ENCODE data around the gene NOX3. TPM values are rescaled to one million over a fixed set of nuclear protein-coding genes. Genes with fewer than 3 reads are reported as not detected.

Gene NOX3
- total and polyA plus RNA-seq, 2 experiments from 2014 or later = not detected

- H3K79me2 ChIP-seq (replicated peaks; ENCODE audit: insufficient read depth) = no peaks in the 10 kb centered on the region
- no peak overlapping the region for H3K4me2 ChIP-seq
- 0 out of 2 replicates have a peak overlapping the region, but pooled peaks have one; percentile 51 for H3K27ac Mint-ChIP-seq
- no peaks in the 10 kb centered on the region for H3K9me3 Mint-ChIP-seq
- H3K9me2 ChIP-seq (ENCODE audit: insufficient read depth) = no peaks in the 10 kb centered on the region
- H3K27me3 ChIP-seq (ENCODE audit: insufficient read depth) = no peaks in the 10 kb centered on the region
- no peaks in the 10 kb centered on the region for H3K4me1 ChIP-seq (ENCODE audit: insufficient read depth)
- TF ChIP-seq NANOG (IDR thresholded peaks at IDR 0.05; ENCODE audit: borderline replicate concordance) (no peak), CREB1 (CRISPR knock-in tag; IDR thresholded peaks at IDR 0.05; ENCODE audit: low read depth) (no peak), EZH2 (IDR thresholded peaks at IDR 0.05; ENCODE audit: low read depth, unreplicated experiment) (no peak), REST (IDR thresholded peaks at IDR 0.05; ENCODE audit: unreplicated experiment) (no peak), ETS1 (IDR thresholded peaks at IDR 0.05) (no peak), POLR2AphosphoS5 (IDR thresholded peaks at IDR 0.05; ENCODE audit: low read depth) (no peak), ZNF114 (CRISPR knock-in tag; IDR thresholded peaks at IDR 0.05) (no peak), JUNB (IDR thresholded peaks at IDR 0.05; ENCODE audit: unreplicated experiment) (no peak), ZNF331 (CRISPR knock-in tag; IDR thresholded peaks at IDR 0.05; ENCODE audit: low read depth) (no peak), STAT1 (IDR thresholded peaks at IDR 0.05; ENCODE audit: unreplicated experiment) (no peak), EZH2phosphoT487 (IDR thresholded peaks at IDR 0.05; ENCODE audit: unreplicated experiment) (no peak)
- TF ChIP-seq, protein P1, sequence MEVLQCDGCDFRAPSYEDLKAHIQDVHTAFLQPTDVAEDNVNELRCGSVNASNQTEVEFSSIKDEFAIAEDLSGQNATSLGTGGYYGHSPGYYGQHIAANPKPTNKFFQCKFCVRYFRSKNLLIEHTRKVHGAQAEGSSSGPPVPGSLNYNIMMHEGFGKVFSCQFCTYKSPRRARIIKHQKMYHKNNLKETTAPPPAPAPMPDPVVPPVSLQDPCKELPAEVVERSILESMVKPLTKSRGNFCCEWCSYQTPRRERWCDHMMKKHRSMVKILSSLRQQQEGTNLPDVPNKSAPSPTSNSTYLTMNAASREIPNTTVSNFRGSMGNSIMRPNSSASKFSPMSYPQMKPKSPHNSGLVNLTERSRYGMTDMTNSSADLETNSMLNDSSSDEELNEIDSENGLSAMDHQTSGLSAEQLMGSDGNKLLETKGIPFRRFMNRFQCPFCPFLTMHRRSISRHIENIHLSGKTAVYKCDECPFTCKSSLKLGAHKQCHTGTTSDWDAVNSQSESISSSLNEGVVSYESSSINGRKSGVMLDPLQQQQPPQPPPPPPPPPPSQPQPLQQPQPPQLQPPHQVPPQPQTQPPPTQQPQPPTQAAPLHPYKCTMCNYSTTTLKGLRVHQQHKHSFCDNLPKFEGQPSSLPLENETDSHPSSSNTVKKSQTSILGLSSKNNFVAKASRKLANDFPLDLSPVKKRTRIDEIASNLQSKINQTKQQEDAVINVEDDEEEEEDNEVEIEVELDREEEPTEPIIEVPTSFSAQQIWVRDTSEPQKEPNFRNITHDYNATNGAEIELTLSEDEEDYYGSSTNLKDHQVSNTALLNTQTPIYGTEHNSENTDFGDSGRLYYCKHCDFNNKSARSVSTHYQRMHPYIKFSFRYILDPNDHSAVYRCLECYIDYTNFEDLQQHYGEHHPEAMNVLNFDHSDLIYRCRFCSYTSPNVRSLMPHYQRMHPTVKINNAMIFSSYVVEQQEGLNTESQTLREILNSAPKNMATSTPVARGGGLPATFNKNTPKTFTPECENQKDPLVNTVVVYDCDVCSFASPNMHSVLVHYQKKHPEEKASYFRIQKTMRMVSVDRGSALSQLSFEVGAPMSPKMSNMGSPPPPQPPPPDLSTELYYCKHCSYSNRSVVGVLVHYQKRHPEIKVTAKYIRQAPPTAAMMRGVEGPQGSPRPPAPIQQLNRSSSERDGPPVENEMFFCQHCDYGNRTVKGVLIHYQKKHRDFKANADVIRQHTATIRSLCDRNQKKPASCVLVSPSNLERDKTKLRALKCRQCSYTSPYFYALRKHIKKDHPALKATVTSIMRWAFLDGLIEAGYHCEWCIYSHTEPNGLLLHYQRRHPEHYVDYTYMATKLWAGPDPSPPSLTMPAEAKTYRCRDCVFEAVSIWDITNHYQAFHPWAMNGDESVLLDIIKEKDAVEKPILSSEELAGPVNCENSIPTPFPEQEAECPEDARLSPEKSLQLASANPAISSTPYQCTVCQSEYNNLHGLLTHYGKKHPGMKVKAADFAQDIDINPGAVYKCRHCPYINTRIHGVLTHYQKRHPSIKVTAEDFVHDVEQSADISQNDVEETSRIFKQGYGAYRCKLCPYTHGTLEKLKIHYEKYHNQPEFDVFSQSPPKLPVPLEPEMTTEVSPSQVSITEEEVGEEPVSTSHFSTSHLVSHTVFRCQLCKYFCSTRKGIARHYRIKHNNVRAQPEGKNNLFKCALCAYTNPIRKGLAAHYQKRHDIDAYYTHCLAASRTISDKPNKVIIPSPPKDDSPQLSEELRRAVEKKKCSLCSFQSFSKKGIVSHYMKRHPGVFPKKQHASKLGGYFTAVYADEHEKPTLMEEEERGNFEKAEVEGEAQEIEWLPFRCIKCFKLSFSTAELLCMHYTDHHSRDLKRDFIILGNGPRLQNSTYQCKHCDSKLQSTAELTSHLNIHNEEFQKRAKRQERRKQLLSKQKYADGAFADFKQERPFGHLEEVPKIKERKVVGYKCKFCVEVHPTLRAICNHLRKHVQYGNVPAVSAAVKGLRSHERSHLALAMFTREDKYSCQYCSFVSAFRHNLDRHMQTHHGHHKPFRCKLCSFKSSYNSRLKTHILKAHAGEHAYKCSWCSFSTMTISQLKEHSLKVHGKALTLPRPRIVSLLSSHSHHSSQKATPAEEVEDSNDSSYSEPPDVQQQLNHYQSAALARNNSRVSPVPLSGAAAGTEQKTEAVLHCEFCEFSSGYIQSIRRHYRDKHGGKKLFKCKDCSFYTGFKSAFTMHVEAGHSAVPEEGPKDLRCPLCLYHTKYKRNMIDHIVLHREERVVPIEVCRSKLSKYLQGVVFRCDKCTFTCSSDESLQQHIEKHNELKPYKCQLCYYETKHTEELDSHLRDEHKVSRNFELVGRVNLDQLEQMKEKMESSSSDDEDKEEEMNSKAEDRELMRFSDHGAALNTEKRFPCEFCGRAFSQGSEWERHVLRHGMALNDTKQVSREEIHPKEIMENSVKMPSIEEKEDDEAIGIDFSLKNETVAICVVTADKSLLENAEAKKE (CRISPR knock-in tag; IDR thresholded peaks at IDR 0.05) = no peak
- TF ChIP-seq, protein P2, sequence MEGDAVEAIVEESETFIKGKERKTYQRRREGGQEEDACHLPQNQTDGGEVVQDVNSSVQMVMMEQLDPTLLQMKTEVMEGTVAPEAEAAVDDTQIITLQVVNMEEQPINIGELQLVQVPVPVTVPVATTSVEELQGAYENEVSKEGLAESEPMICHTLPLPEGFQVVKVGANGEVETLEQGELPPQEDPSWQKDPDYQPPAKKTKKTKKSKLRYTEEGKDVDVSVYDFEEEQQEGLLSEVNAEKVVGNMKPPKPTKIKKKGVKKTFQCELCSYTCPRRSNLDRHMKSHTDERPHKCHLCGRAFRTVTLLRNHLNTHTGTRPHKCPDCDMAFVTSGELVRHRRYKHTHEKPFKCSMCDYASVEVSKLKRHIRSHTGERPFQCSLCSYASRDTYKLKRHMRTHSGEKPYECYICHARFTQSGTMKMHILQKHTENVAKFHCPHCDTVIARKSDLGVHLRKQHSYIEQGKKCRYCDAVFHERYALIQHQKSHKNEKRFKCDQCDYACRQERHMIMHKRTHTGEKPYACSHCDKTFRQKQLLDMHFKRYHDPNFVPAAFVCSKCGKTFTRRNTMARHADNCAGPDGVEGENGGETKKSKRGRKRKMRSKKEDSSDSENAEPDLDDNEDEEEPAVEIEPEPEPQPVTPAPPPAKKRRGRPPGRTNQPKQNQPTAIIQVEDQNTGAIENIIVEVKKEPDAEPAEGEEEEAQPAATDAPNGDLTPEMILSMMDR (conservative IDR thresholded peaks at IDR 0.05; ENCODE audit: low read depth in 2 of 2) = no peak
- no peak overlapping the region for H3K27ac ChIP-seq (ENCODE audit: low read depth)
- H3K36me3 ChIP-seq (ENCODE audit: insufficient read depth) = no peaks in the 10 kb centered on the region
- H3K4me3 Mint-ChIP-seq = no peak overlapping the region
- no peak overlapping the region for H2AFZ ChIP-seq
- no peaks in the 10 kb centered on the region for H4K20me1 ChIP-seq (replicated peaks; ENCODE audit: insufficient read depth)
- H3F3A ChIP-seq (replicated peaks; ENCODE audit: low read depth) = no peaks in the 10 kb centered on the region
- peaks cover 10% of the 10 kb centered on the region; the same call in 2 of the 3 replicates for H3K4me1 Mint-ChIP-seq
- no peaks in the 10 kb centered on the region for H3K36me3 Mint-ChIP-seq (ENCODE audit: low read depth)
- no peak overlapping the region for H3K4me3 ChIP-seq
- no peak for DNase-seq (ENCODE audit: low spot score)
- H3K27me3 Mint-ChIP-seq (ENCODE audit: insufficient read depth, low read depth, poor library complexity) = peaks cover 3% of the 10 kb centered on the region
- no peak for ATAC-seq
These were observed 44.2 kb downstream of the NOX3 start for GRCh38 chr6:155411154-155412052.
